Endothelial cell of umbilical vein (primary cell): ENCODE data around the gene C4orf17. TPM values are rescaled to one million over a fixed set of nuclear protein-coding genes. Genes with fewer than 3 reads are reported as not detected.

ENCODE experiments used
- Bru-seq: library from RNA; stranded (reverse); fragments of 400-500 nt; gene quantifications from one replicate; lab custom pipeline; 2021; lab: Mats Ljungman, UMichigan
- BruChase-seq, 2 experiments: library from RNA; stranded (reverse); fragments of 400-500 nt; gene quantifications; one replicate each; lab custom pipeline; 2021; lab: Mats Ljungman, UMichigan
- BruUV-seq: library from RNA; stranded (reverse); fragments of 400-500 nt; replicated peaks from 2 replicates; lab custom pipeline; 2021; lab: Mats Ljungman, UMichigan
- CTCF ChIA-PET: fragments of 300-600, 350-600 bp; sonication (Branson Sonifier 250); formaldehyde crosslinking; loops from one replicate; lab custom pipeline; 2021; ENCODE audit warnings: antibody characterized with exemption, inconsistent platforms; lab: Charles Lee
- POLR2A ChIA-PET: fragments of 300-600, 350-600 bp; sonication (Branson Sonifier 250); formaldehyde crosslinking; loops from one replicate; lab custom pipeline; 2021; ENCODE audit warnings: antibody characterized with exemption, inconsistent platforms; lab: Charles Lee
- DNase-seq: peaks from one replicate; pipeline ENCODE4 v3.0.0-alpha.2; 2011; ENCODE audit warnings: low read depth, low spot score
- FAIRE-seq: peaks from 2 replicates; lab custom pipeline; 2011; peaks lifted over from hg19 to GRCh38; lab: Jason Lieb, UNC
- H2AFZ ChIP-seq: 2 replicates; pipeline ENCODE4 v1.6.0; 2012; ENCODE audit warnings: low read depth, low read length, control low read depth, inconsistent platforms
- H3K27ac ChIP-seq: 2 replicates; pipeline ENCODE4 v1.5.1; 2011; ENCODE audit warnings: low read depth, mild to moderate bottlenecking, control low read depth, low read length, moderate library complexity; ENCODE audit not compliant: insufficient read depth
- H3K27me3 ChIP-seq, 2 experiments: 2 replicates each; pipeline versions ENCODE4 v1.6.0 to v1.6.1; 2011; ENCODE audit warnings: low read length in 2 of 2, mixed read lengths in 1 of 2; ENCODE audit not compliant: control insufficient read depth in 2 of 2, insufficient read depth in 2 of 2
- H3K36me3 ChIP-seq, 2 experiments: 2 replicates in 1 of 2; 3 replicates in 1 of 2; pipeline ENCODE4 v1.5.1; 2011; ENCODE audit warnings: low read length in 2 of 2, mild to moderate bottlenecking in 1 of 2, moderate library complexity in 1 of 2; ENCODE audit not compliant: control insufficient read depth in 2 of 2, insufficient read depth in 2 of 2; ENCODE audit errors: extremely low read depth in 1 of 2
- H3K4me1 ChIP-seq: 3 replicates; pipeline ENCODE4 v1.5.1; 2011; ENCODE audit warnings: mild to moderate bottlenecking, low read length; ENCODE audit not compliant: control insufficient read depth, insufficient read depth; ENCODE audit errors: extremely low read depth
- H3K4me2 ChIP-seq: 2 replicates; pipeline ENCODE4 v1.6.1; 2011; ENCODE audit warnings: low read length, control low read depth, mixed read lengths; ENCODE audit not compliant: insufficient read depth
- H3K4me3 ChIP-seq, 3 experiments: fragments of 200-600 bp in 1 of 3; sonication (generic), shearing (Covaris generic) in 1 of 3; replicated peaks in 1 of 3; 2 replicates each; pipeline ENCODE4 v1.5.1; 2011 to 2016; ENCODE audit warnings: control low read depth in 3 of 3, low read length in 3 of 3, mild to moderate bottlenecking in 2 of 3, inconsistent platforms in 1 of 3, low read depth in 1 of 3, moderate library complexity in 1 of 3; ENCODE audit not compliant: insufficient read depth in 1 of 3
- H3K79me2 ChIP-seq: 2 replicates; pipeline ENCODE4 v1.6.0; 2012; ENCODE audit warnings: low read length, inconsistent platforms; ENCODE audit not compliant: control insufficient read depth, insufficient read depth
- H3K9ac ChIP-seq: replicated peaks from 2 replicates; pipeline ENCODE3; 2011; ENCODE audit warnings: low read length, control low read depth; ENCODE audit not compliant: insufficient read depth; ENCODE audit errors: extremely low read depth
- H3K9me1 ChIP-seq: replicated peaks from 3 replicates; pipeline ENCODE4 v1.6.0; 2011; ENCODE audit warnings: mild to moderate bottlenecking, low read length; ENCODE audit not compliant: control insufficient read depth, insufficient read depth; ENCODE audit errors: extremely low read depth
- H3K9me3 ChIP-seq: replicated peaks from 2 replicates; pipeline ENCODE4 v1.5.1; 2012; ENCODE audit warnings: low read length, inconsistent platforms; ENCODE audit not compliant: control insufficient read depth, insufficient read depth
- H4K20me1 ChIP-seq: replicated peaks from 2 replicates; pipeline ENCODE3; 2011; ENCODE audit warnings: mild to moderate bottlenecking, low read length; ENCODE audit not compliant: control insufficient read depth, insufficient read depth; ENCODE audit errors: extremely low read depth
- EZH2 ChIP-seq: IDR thresholded peaks from 2 replicates; pipeline ENCODE4 v1.6.1; 2012; ENCODE audit warnings: borderline replicate concordance, low read depth, mild to moderate bottlenecking, moderate library complexity, low read length, inconsistent platforms; ENCODE audit not compliant: severe bottlenecking
- FOS ChIP-seq: IDR thresholded peaks from 2 replicates; pipeline ENCODE4 v1.6.1; 2011; ENCODE audit warnings: mild to moderate bottlenecking, low read length, moderate library complexity, borderline replicate concordance; ENCODE audit not compliant: insufficient read depth
- GATA2 ChIP-seq: IDR thresholded peaks from 2 replicates; pipeline ENCODE4 v1.7.0; 2011; ENCODE audit warnings: low read depth, mild to moderate bottlenecking, moderate library complexity, mixed read lengths, low read length; ENCODE audit not compliant: insufficient read length, insufficient read depth
- JUN ChIP-seq: IDR thresholded peaks from 2 replicates; pipeline ENCODE4 v1.6.1; 2011; ENCODE audit warnings: borderline replicate concordance, low read depth; ENCODE audit not compliant: insufficient read length, insufficient read depth
- MYC ChIP-seq: IDR thresholded peaks from one replicate; pipeline ENCODE4 v1.6.1; 2011; ENCODE audit warnings: mild to moderate bottlenecking, low read depth, low read length
- POLR2A ChIP-seq: IDR thresholded peaks from 2 replicates; pipeline ENCODE4 v1.6.1; 2012; ENCODE audit warnings: low read depth, mild to moderate bottlenecking, control low read depth, low read length
- POLR2AphosphoS5 ChIP-seq: IDR thresholded peaks from 2 replicates; pipeline ENCODE4 v1.6.1; 2012; ENCODE audit warnings: low read depth, mild to moderate bottlenecking, control low read depth, low read length, moderate library complexity; ENCODE audit not compliant: insufficient read depth
- dilution Hi-C: fragments of 300-500 bp; cut with MboI; formaldehyde crosslinking; loops from one replicate; pipeline ENCODE4 v1.15.0; 2019; ENCODE audit warnings: low sequenced_read_pairs; ENCODE audit not compliant: extremely low pct_ligation_motif_present
- intact Hi-C: fragments of 100-400 bp; cut with micrococcal nuclease; formaldehyde crosslinking; loops from one replicate; pipeline ENCODE4 v1.10.0; 2022
- long read RNA-seq: library from polyadenylated mRNA; stranded (forward); transcript quantifications from one replicate; pipeline ENCODE4 v2.0.0, GENCODE V29; 2021
- polyA minus RNA-seq, 3 experiments: library from RNA; depleted of rRNA, polyadenylated mRNA; stranded (reverse); fragments of >200 nt; gene quantifications; 1 replicate in 1 of 3; 2 replicates in 2 of 3; pipeline ENCODE4 v1.2.3, GENCODE V29; 2011
- polyA plus RNA-seq, 4 experiments: library from polyadenylated mRNA; depleted of rRNA in 3 of 4; stranded (reverse) in 3 of 4; unstranded in 1 of 4; fragments of >200 nt; gene quantifications; 2 replicates each; pipeline versions ENCODE4 v1.2.1 to v1.2.3, GENCODE V29; 2011 to 2012; ENCODE audit warnings: missing spikeins in 1 of 4
- total RNA-seq: library from RNA; stranded (reverse); gene quantifications from 2 replicates; pipeline ENCODE4 v1.2.3, GENCODE V29; 2021
- TF ChIP-seq, protein P1 (sequence below): IDR thresholded peaks from 2 replicates; pipeline ENCODE4 v1.6.1; 2011; ENCODE audit not compliant: insufficient read depth, insufficient read length
- TF ChIP-seq, protein P2 (sequence below), 2 donors: IDR thresholded peaks; 1 replicate in 1 of 2; 2 replicates in 1 of 2; pipeline ENCODE4 v1.5.1; 2011; ENCODE audit warnings: low read length in 2 of 2, mild to moderate bottlenecking in 2 of 2, moderate library complexity in 2 of 2, control low read depth in 1 of 2, inconsistent platforms in 1 of 2, low read depth in 1 of 2; ENCODE audit not compliant: insufficient read depth in 1 of 2; ENCODE audit errors: extremely low read depth in 1 of 2

Gene C4orf17
- total RNA-seq, result not detected in 2 replicates
- not detected in 2 replicates for polyA plus RNA-seq
- polyA plus RNA-seq (2011; cell fraction: cytosol; rRNA removed), result not detected in 2 replicates
- polyA plus RNA-seq (2011; cell fraction: nucleus; rRNA removed), result not detected in 2 replicates
- not detected in 2 replicates for polyA plus RNA-seq (2012)
- polyA minus RNA-seq, result not detected in 2 replicates
- not detected for polyA minus RNA-seq (2011; cell fraction: cytosol; rRNA and poly(A)+ RNA removed)
- polyA minus RNA-seq (2011; cell fraction: nucleus; rRNA and poly(A)+ RNA removed), result not detected in 2 replicates
- not detected for Bru-seq, nascent RNA
- BruChase-seq, experiment 1, labeled RNA remaining after a 6-hour chase, result not detected
- BruChase-seq, experiment 2, labeled RNA remaining after a 2-hour chase, result not detected
- long read RNA-seq, result 0 reads

DNA sequence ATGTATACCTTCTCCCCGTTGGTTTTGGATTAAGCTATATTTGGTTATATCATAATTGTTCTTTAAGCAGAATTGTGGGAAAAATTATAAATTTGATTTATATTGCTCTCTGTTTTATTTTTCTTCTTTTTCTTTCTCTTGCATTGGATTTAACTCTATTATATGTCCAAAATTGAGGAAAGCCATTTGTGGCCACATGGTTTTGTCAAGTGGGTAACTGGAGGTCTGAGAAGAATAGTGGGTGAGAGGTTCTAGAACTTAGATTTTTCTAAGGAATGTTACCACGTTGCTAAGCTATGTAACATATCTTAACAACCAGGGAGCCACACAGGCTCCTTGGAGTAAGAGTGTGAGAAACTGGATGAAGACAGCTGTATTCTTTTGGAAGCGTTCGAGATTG lies at the start of gene C4orf17:
TSS of gene C4orf17 (plus strand) at position 301 of the 400 bp plus-strand sequence. CDS start 2,061 bp downstream, outside the sequence.
- Histone ChIP-seq H3K4me2 (no peak within 1 kb of the TSS), H3K79me2 (no peaks in the 10 kb centered on the region), H3K4me1 (no peaks in the 10 kb centered on the region), H3K4me3 (no peak within 1 kb of the TSS), H3K36me3 (no peaks in the 10 kb centered on the region), H3K27ac (no peak within 1 kb of the TSS), H2AFZ (no peak within 1 kb of the TSS), H3K9me3 (no peaks in the 10 kb centered on the region), H3K27me3 (no peaks in the 10 kb centered on the region), H4K20me1 (no peaks in the 10 kb centered on the region), H3K9me1 (no peaks in the 10 kb centered on the region), H3K9ac (no peak within 1 kb of the TSS)
- intact Hi-C loops (no loop called here), dilution Hi-C loops (no loop called here)
- POLR2A ChIA-PET, result no interaction called here
- CTCF ChIA-PET, result no interaction called here
- TF ChIP-seq POLR2AphosphoS5 (no peak), POLR2A (no peak), GATA2 (no peak), EZH2 (no peak), JUN (no peak), FOS (no peak), MYC (no peak)
- TF ChIP-seq, protein P1, sequence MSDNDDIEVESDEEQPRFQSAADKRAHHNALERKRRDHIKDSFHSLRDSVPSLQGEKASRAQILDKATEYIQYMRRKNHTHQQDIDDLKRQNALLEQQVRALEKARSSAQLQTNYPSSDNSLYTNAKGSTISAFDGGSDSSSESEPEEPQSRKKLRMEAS, result no peak
- TF ChIP-seq, protein P2, sequence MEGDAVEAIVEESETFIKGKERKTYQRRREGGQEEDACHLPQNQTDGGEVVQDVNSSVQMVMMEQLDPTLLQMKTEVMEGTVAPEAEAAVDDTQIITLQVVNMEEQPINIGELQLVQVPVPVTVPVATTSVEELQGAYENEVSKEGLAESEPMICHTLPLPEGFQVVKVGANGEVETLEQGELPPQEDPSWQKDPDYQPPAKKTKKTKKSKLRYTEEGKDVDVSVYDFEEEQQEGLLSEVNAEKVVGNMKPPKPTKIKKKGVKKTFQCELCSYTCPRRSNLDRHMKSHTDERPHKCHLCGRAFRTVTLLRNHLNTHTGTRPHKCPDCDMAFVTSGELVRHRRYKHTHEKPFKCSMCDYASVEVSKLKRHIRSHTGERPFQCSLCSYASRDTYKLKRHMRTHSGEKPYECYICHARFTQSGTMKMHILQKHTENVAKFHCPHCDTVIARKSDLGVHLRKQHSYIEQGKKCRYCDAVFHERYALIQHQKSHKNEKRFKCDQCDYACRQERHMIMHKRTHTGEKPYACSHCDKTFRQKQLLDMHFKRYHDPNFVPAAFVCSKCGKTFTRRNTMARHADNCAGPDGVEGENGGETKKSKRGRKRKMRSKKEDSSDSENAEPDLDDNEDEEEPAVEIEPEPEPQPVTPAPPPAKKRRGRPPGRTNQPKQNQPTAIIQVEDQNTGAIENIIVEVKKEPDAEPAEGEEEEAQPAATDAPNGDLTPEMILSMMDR (IDR thresholded peaks at IDR 0.05; ENCODE audit: extremely low read depth in 1 of 2, insufficient read depth in 1 of 2, low read depth in 1 of 2, low read length in 2 of 2), result no peak
- DNase-seq, result no peak
- no TSS peak for BruUV-seq
- FAIRE-seq, result no peak
